GM18873 (cell line): ENCODE data around the gene NCL.
"Not testable (repeated sequence)": the region's sequence is repeated elsewhere in the genome, so short reads cannot be mapped to it uniquely, and the experiment has no call there.

Source experiments
- ATAC-seq: cut with Tn5 transposase; IDR thresholded peaks from one replicate; pipeline ENCODE4 v1.9.1; 2021; ENCODE audit warnings: mild to moderate bottlenecking, moderate library complexity, moderate number of reproducible peaks; ENCODE audit not compliant: unreplicated experiment, low FRiP score

Gene NCL

GRCh38 chr2:231410293-231411004 lies 53.8 kb downstream of the NCL start:
- no peak for ATAC-seq

GRCh38 chr2:231409776-231410175 lies 54.5 kb downstream of the NCL start:
- ATAC-seq = no peak

GRCh38 chr2:231408304-231408703 lies 56.0 kb downstream of the NCL start:
- not testable (repeated sequence) for ATAC-seq

- not testable (repeated sequence) for ATAC-seq
These were observed 56.6 kb downstream of the NCL start for GRCh38 chr2:231407686-231408085.

GRCh38 chr2:231405601-231406367 lies 58.5 kb downstream of the NCL start:
- not testable (repeated sequence) for ATAC-seq

- not testable (repeated sequence) for ATAC-seq
These were observed 60.1 kb downstream of the NCL start for GRCh38 chr2:231404183-231404578.
